ENCODE results near the gene HS1BP3. TPM values are rescaled to one million over a fixed set of nuclear protein-coding genes. Genes with fewer than 3 reads are reported as not detected.

HS1BP3 gene
- total and polyA plus RNA-seq, 2 of the 13 experiments (the other 11 are each of a cell fraction or from before 2014, with no cell fraction given), result 15.2 to 22.0 TPM

GRCh38 chr2:20569464-20570223 lies 81.3 kb downstream of the HS1BP3 start (continued):
- TF ChIP-seq MNT (IDR thresholded peaks at IDR 0.05) (no peak), TOPORS (CRISPR knock-in tag; IDR thresholded peaks at IDR 0.05) (no peak), ZNF414 (CRISPR knock-in tag; IDR thresholded peaks at IDR 0.05) (no peak), TERF1 (CRISPR knock-in tag; IDR thresholded peaks at IDR 0.05) (no peak), TBP (CRISPR knock-in tag; IDR thresholded peaks at IDR 0.05) (no peak), ZNF335 (CRISPR knock-in tag; IDR thresholded peaks at IDR 0.05) (peak; percentile 9; the same call in 1 of the 2 replicates), NFE2L1 (CRISPR knock-in tag; IDR thresholded peaks at IDR 0.05; ENCODE audit: borderline replicate concordance) (no peak), ZFP1 (CRISPR knock-in tag; IDR thresholded peaks at IDR 0.05) (no peak), ZNF687 (CRISPR knock-in tag; IDR thresholded peaks at IDR 0.05) (peak; percentile 86), PCBP2 (optimal IDR thresholded peaks at IDR 0.05; ENCODE audit: low read depth, low read length, poor library complexity, severe bottlenecking) (no peak), ZNF839 (CRISPR knock-in tag; IDR thresholded peaks at IDR 0.05; ENCODE audit: borderline replicate concordance) (no peak; the same call in 1 of the 2 replicates), RERE (CRISPR knock-in tag; IDR thresholded peaks at IDR 0.05; ENCODE audit: low read depth) (no peak), TAF15 (IDR thresholded peaks at IDR 0.05; ENCODE audit: low read depth, low read length, poor library complexity, severe bottlenecking) (no peak), MEIS1 (CRISPR knock-in tag; IDR thresholded peaks at IDR 0.05; ENCODE audit: borderline replicate concordance) (0 out of 2 replicates have a peak, but pooled peaks have one; percentile 33), RCOR2 (CRISPR knock-in tag; IDR thresholded peaks at IDR 0.05) (peak; percentile 33; the same call in 1 of the 2 replicates)

Data from HepG2 (cell line).